Uterus (tissue), 2 donors: ENCODE measurements around the gene SMOC1.

Source experiments
- CTCF ChIP-seq, 4 experiments: fragments of 200-600 bp in 2 of 4; fragments of 450-650 bp in 2 of 4; sonication (generic) in 2 of 4; IDR thresholded peaks; one replicate each; pipeline ENCODE4 v1.5.1; 2016 to 2019; ENCODE audit warnings: antibody characterized with exemption in 4 of 4, mild to moderate bottlenecking in 2 of 4, moderate library complexity in 1 of 4
- POLR2A ChIP-seq, 2 donors: fragments of 450-650 bp; IDR thresholded peaks; one replicate each; pipeline ENCODE4 v1.6.1; 2016; ENCODE audit warnings: antibody characterized with exemption in 2 of 2, mild to moderate bottlenecking in 1 of 2, moderate library complexity in 1 of 2

- TF ChIP-seq POLR2A (IDR thresholded peaks at IDR 0.05) (no peak), CTCF (IDR thresholded peaks at IDR 0.05) (no peak)
Observed at GRCh38 chr14:69863083-69863482, 16.1 kb upstream of the SMOC1 start.
